Left renal pelvis (tissue), 4 donors: ENCODE data around the gene JOSD2. TPM values are rescaled to one million over a fixed set of nuclear protein-coding genes. Genes with fewer than 3 reads are reported as not detected.

Experiments used
- DNase-seq, 4 donors: peaks; one replicate each; pipeline ENCODE4 v3.0.0-alpha.2; 2013; ENCODE audit warnings: low read depth in 4 of 4, low spot score in 3 of 4
- polyA plus RNA-seq, 4 donors: library from polyadenylated mRNA; unstranded; fragments of 120-200 nt; gene quantifications; one replicate each; pipeline ENCODE4 v1.2.1, GENCODE V29; 2013; ENCODE audit not compliant: insufficient read length in 4 of 4

The JOSD2 gene, protein sequence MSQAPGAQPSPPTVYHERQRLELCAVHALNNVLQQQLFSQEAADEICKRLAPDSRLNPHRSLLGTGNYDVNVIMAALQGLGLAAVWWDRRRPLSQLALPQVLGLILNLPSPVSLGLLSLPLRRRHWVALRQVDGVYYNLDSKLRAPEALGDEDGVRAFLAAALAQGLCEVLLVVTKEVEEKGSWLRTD
- polyA plus RNA-seq, result 10 to 100 TPM in 2 of 4 donors, 1 to 10 TPM in 2; 9.2 to 14.1 (median 10.1) TPM

DNA sequence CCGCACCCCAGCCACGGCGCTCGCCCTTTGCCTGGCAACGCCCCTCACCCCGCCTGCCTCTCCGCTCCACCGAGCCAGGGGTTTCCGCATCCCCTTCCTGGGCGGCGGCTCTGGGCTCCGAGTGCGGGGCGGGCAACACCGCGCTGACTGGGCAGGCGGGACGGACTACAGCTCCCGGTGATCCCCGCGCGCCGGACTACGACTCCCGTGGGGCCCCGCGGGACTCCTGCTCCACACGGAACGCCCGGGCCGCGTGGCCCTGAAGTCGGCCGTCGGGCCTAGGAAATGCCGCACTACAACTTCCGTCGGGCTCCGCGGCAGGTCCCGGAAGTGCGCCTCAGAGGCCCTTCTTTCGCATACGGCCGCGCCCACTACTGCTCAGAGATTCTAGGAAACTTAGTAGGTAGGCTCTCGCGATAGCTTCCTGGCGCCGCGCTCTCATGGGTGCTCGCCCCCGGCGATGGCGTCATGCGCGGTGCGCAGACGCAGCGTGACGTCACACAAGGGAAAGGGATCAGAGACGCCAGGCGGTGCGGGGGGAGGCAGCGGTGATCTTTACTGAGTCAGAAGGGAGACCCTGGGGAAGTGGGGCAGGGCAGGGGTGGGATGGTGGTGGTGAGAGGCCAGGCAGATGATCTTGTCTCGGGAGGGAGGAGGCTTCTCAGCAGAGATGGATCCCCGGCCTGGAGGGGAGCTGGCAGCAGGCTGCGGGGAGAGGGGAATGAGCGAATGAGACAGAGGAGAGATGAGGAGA is at the start of gene JOSD2:
JOSD2 (minus strand) TSS at position 123 of the 754 bp plus-strand sequence. CDS start 760 bp downstream, outside the sequence.
- peak; percentile 95 to 98 (median 98) for DNase-seq

DNA sequence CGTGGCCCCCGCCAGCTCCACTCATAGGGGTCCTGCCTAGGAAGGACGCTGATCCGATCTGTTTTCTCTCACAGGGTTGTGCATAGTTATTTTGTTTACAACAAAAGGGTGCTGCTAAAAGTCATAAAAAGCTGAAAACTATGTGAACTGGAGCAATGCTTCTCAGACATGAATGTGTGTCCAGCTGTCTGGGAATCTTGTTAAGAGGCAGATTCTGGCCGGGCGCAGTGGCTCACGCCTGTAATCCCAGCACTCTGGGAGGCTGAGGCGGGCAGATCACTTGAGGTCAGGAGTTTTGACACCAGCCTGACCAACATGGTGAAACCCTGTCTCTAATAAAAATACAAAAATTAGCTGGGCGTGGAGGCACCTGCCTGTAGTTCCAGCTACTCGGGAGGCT is 48.6 kb upstream of the JOSD2 start:
- no peak for DNase-seq

DNA sequence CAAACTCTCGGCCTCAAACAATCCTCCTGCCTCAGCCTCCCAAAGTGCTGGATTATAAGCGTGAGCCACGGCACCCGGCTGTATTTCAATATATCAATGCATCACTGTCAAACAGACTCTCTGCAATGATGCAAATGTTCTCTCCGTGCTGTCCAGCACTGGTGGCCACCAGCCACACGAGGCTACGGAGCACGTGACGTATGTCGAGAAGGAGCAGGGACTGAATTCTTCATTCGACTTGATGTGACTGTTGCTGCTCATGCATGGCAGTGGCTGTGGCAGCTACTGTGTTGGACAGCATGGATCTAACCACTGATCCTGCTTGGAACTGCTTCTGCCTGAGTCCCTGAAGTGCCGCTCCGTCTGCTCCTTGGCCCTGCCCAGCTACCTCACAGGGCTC is 47.5 kb upstream of the JOSD2 start:
- DNase-seq, result no peak

DNA sequence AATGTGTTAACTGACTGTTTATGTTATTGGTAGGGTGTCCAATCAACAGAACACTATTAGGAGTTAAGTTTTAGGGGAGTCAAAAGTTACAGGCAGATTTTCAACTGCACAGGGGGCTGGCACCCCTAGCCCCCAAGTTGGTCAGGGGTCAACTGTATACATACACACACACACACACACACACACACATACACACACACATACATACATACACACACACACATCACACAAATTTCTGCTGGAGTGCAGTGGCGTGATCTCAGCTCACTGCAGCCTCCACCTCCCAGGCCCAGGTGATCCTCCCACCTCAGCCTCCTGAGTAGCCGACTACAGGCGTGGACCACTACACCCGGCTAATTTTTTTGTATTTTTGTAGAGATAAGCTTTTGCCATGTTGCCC is 47.0 kb upstream of the JOSD2 start:
- DNase-seq, result no peak

DNA sequence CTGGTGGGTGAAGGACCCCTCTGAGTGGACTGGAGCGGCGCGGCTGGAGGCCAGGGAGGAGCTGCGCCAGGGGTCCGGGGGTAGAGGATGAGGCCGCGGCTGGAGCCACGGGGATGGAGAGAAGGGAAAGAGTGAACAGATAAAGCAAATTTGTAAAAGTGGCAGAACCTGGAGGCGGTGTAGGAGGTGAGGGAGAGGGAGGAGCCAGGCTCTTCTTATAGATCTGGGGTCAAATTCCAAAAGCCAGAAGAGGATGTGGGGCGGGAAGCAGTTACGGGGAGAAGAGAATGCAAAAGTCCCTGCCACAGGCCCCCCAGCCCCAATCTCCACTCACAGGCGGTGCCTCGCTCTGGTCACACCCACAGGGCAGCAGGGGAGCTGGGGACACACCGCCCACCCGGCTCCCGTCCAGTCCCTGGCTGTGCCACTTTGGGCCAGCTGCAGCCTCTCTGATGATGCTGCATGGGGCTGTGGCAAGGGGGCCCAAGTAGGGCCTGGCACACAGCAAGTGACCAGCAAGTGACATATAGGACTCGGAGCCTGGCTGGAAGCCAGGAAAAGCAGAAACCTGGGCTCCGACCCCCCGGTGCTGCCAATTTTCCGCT is 46.1 kb upstream of the JOSD2 start:
- DNase-seq, result no peak

DNA sequence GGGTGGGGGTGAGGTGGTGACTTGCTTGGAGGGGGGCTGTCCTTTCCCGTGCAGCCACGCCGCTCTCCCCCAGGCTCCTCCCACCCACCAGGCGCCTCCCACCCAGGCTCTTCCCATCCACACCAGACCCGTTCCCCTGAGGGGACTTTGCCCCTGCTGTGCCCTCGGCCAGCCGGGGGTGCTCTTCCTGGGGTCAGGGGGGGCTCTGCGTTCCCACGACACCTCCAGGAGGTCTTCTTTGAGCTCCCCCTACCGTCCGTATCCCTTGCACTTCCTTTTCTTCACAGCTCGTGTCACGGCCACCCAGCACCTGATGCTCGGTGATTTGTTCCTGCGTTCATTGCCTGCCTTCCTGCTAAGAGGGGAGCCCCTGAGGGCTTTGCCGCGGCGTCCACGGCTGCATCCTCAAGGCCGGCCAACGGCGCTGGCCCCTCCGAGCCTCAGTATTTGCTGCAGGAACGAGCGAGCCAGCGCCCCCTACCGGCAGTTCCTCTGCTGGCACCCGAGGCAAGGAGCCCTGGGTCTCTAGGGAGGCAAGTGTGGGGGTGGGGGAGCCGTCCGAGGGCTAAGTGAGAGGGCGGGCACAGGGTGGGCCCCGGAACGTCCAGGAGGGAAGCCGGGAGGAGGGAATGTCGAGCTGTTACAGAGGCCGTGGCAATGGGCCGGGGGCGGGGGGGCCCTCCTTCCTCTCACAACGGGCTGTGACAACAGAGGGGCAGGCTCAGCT is 45.5 kb upstream of the JOSD2 start:
- peak in 2 of 4 donors; percentile 72 to 74 for DNase-seq

DNA sequence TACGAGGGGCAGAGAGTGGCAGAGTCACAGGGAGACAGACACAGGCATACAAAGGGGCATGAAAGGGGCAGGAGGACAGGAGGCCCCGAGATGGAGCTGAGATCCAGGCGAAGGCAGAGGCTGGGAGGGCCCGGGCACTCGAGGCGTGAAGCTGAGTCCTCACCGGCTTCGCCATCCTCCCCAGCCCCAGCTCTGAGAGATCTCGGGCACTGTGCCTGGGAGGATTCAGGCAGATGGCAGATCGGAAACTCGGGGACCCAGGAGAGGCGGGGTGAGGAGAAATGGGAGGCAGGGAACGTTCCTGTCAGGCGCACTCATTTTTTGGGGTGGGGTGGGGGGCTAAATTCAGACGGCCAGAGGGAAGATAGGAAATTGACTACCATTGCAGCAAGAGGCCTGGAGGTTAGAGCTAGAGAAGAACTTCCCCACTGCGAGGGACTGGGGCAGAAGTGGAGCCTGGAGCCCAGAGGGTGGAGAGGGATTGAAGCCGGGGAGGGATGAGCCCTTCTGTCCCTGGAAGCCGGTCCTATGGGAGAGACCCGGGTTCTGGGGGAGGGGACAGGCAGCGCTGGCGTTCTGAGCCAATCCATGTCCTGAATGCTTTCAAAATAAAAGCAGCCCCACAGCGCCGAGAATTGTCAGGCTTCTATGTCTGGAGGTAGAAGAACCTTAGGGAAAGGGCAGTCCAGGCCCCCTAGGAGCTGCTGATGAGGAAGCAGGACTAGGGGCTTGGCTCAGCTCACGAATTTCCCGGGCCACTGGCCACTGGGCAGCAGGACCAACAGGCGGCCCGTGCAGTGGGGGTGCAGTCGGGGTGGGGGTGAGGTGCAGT is 44.7 kb upstream of the JOSD2 start:
- DNase-seq, result no peak

DNA sequence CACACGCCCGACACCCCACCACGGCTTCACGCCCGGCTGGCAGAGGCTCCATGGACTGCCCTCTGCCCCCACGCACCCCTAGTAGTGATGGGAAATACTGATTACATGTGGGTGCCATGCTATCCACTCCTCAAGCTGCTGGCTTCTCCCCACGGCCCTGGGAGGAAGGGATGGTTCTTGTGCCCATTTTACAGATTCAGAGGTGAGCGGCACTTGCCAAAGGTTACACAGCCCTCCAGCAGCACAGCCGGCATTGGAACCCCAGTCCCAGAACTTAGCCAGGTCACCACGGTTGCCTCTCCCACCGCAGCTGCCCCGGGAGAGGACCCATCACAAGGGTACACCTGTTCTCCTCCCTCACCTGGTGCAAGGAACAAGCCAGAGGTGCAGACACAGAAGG is 44.0 kb upstream of the JOSD2 start:
- DNase-seq, result no peak

DNA sequence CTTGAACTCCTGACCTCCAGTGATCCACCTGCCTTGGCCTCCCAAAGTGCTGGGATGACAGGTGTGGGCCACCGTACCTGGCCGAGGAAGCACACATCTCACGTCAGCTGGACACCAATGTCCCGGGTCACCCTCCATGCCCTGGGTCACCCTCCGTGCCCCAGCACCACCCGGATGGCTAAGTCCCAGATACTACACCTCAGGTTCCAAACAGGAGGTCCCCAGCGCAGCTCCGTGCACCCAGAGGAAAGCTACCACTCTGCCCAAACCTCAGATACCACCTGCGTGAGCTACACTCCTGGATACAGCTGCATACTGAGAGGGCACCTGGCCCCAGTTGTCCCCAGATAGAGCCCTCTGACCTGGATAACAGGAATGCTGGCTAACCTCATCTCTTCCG is 43.2 kb upstream of the JOSD2 start:
- DNase-seq, result no peak

DNA sequence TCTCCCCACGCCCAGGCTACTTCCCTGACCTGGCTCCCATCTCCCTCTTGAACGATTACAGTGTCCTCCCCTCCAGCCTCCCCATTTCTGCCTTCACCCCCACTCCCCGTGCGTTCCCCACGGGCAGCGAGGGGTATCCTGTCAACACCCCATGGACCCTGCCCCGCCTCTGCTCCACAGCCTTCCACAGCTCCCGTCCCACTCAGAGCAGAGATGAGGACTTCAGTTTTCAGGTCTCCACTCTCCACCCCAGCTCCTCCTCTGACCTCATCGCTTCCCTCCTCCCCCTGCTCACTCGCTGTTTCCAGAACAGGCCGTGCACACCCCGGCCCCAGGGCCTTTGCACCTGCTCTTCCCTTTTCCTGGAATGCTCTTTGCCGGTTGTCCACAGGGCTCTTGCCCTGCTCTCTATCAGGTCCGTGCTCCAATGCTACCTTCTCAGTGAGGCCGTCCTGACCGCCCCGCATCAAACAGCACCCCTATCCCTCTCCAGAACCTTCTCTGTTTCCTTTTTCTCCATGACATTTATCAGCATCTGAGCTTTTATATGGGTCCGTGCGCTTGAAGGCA is 42.2 kb upstream of the JOSD2 start:
- DNase-seq, result no peak

DNA sequence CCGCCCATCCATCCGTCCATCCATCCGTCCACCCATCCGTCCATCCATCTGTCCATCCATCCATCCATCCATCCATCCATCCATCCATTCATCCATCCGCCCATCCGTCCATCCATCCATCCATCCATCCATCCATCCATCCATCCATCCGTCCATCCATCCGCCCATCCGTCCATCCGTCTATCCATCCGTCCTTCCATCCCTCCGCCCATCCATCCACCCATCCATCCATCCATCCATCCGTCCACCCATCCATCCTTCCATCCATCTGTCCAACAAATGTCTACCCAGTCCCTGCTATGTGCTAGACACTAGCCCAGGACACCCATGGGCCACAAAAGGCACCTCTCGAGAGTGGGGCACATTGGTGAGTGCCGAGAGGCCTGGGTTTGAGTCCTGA is 41.5 kb upstream of the JOSD2 start:
- no peak for DNase-seq

DNA sequence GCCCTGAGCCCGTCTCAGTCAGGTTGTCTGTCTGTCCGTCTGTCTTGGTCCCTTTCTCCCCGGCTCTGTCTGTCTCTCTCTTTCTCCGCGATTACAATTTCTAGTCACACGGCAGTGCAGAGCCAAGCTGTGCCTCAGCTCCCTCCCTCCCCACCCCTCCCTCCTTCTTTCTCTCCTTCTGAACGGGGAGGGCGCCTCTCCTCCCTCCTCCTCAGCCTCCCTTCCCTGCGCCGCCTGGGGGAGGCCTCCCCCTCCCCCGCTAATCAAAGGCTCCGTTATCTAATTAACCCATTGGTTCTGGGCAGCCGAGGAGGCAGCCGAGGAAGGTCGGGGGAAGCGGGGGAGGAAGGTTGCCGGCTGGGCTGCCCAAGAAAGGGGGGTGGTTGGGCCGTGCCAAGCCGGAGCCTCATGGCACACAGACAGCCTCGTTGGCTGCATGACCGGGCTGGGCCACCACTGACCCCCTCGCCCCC is 40.8 kb upstream of the JOSD2 start:
- no peak for DNase-seq

DNA sequence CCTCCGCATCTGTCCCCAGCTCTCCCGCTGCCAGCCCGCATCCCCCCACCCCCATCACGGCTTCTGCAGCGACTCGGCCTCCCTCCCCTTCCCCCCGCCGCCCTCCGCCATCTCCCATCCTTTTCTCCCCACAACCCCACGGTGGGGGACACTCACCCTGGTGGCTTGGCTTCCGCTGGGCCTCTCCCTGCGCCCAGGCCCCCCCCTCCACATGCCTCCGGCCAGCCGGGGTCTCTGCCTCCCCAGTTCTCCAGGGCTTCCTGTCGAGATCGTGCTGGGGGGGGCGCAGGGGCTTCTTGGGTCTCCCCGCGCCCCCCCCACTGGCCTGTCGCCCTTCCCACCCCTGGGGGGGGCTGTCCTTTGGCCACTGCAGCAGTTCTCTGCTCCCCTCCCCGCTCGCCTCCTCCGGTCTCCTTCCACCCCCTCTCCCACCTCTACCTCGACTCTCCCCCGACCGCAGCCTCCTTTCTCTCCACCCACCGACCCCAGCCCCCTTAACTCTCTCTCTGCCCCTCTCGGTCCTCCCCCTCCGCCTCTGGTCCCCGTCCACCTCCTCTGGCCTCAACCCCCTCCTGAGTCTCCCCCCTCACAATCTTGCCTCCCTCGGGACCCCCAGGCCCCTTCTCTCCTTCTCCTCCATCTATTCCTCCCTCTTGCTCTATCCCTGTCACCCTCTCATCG is 40.2 kb upstream of the JOSD2 start:
- no peak for DNase-seq

DNA sequence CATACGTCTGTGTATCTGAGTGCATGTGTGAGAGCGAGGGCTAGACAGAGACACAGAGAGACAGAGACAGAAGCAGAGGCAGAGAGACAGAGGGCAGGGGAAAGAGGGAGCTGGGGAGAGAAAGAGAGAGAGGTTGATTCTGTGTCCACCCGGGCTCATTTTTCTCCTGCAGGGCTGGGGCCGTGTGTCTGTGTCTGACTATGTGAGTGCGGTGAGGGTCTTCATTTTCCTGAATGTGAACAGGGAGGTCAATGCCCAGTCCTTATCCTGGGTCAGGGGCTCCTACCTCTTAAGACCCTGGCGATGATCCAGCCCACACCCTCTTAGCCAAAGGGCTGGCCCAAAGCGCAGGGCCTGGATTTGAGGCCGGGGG is 39.6 kb upstream of the JOSD2 start:
- DNase-seq, result no peak

DNA sequence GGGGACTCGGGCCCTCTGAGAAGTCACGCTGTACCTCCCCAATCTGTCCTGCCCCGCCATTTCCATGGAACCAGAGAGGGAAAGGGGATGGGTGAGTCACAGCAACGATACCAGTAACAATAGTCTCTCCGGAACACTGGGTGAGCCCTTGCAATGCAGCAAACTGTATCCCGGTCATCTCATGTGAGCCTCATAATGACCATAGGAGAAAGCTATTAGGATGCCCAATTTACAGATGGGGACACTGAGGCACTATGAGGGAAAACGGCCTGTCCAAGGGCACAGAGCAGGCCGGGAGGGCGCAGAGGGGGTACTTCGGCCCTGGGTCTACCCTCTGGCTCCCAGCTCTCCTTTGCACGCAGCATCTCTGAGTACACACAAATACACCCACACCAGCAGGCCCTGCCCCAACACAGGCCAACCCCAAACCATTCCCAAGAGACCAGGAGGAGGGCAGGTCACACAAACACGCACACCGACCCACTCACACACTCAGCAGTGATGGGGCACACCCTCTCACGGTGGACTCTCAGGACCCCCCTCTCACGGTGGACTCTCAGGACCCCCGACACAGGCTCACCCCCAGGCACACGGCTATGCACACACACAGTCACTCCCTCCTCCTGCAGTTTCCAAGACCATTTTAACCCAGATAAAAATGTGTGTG is 39.1 kb upstream of the JOSD2 start:
- no peak for DNase-seq

DNA sequence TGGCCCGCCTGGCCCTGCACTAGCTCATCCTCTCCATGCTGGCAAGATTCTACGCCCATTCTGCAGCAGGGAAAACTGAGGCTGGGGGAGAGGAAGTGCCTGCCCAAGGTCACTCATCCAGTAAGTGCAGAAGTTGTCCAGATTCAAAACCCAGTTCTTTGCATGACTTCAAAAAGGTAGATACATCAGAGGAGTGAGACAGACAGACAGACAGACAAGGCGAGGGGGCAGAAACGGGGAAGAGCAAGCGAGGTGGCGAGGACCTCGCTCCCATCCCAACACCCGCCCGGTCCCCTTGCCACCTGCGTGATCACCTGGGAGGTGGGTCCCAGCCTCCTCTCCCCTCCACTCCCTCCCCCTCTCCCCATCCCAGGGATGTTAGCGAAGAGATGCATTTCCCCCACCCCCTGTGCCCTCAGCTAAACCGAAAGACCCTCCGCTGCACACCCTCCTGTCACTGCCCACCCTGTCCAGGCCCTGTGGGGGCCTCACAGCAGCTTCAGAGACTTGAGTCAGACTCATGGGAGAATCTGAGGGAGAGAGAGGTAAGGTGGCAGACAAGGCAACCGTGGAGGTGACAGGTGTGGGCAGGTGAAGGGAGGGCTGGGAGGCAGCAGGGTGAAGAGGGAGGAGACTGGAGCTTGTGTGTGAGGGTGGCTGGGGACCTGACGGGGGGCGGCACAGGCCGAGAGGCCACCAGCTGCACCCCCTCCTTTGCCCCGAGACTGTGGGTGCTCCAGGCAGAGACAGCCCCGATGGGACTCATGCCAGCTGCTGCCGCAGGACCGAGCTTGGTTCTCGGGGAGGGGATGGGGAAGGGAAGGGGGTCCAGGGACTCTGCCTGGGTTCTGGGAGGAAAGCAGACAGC is 38.3 kb upstream of the JOSD2 start:
- DNase-seq, result no peak

DNA sequence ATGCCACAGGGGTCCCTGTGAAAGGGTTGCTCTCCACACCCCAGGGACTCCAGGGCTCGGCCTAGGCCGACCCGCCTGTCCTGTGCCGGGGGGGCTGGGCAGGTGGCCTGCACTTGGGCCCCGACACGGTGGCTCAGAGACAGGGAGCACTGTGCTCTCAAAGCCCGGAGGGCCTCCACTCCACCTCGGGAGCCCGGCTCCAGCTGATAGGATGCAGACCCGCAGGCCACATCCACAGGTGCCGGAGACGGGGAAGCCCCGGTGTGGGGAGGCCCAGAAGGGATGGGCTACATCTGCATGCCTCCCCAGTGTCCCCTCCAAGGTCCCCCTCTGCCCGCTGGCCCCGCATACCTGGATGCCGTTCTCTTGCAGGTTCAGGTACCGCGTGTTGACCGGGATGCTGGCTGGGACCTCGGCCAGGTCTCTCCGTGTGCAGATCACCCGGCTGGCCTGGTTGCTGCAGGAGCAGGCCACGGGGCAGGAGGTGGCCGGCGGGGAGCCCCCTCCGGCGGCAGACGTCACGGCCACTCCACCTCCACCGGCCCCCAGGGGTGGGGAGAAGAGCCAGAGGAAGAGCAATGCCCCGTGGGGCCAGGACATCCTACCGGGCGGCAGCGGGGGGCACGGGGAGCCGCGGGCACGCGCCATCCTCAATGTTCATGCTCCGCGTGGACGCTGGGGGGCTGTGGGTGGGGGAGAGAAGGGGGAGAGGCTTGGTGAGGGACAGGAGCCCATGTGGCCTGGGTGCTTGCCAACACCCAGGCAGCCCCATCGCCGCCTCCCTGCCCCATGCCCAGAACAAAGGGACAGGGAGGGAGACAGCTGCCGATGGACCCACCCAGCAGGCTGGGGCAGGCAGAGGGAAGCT is 37.4 kb upstream of the JOSD2 start:
- DNase-seq, result no peak
